GF-D8 (cell line): ENCODE measurements around the gene OBSL1.

Experiments
- DNase-seq: peaks from one replicate; lab custom pipeline; 2025; lab: John Stamatoyannopoulos, UW

OBSL1 gene

GRCh38 chr2:219549619-219550018 is 21.7 kb downstream of the OBSL1 start:
- no peak for DNase-seq

GRCh38 chr2:219548990-219549389 is 22.3 kb downstream of the OBSL1 start:
- no peak for DNase-seq

DNA sequence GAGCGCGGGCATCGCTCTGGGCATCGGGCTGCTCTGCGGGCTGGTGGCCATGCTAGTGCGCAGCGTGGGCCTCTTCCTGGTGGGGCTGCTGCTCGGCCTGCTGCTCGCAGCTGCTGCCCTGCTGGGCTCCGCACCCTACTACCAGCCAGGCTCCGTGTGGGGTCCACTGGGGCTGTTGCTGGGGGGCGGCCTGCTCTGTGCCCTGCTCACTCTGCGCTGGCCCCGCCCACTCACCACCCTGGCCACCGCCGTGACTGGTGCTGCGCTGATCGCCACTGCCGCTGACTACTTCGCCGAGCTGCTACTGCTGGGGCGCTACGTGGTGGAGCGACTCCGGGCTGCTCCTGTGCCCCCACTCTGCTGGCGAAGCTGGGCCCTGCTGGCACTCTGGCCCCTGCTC is 23.7 kb downstream of the OBSL1 start:
- no peak for DNase-seq

GRCh38 chr2:219545943-219546352 is 25.4 kb downstream of the OBSL1 start:
- no peak for DNase-seq

DNA sequence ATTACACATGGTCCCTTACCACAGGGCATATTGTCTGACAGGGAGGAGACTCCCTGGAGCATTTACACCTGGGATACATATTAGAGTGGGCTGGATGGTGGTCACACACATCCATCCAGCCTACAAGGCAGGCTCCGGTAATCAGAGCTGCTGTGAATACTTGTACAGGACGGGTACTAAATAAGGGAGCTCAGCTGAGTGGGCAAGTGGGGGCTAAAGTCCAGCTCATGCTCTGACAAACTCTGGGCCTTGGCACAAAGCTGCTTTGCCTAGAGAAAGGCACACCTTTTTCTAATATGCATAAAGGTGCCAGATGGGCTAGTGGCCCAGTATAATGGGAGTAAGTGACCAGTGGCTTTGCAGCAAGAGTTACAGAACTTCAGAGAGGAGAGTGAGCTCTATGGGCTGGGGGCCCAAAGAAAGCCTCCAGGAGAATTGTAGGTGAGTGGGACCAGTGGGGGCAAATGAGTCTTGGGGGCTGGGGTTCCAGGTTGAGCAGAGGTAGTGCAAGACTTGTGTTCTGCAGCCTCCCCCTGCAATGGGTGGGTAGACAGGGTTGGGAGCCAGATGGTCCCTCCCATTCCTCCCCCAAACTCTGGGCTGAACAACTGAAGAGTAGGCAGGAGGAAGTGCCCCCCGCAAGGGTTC is 25.9 kb downstream of the OBSL1 start:
- no peak for DNase-seq

GRCh38 chr2:219544567-219544966 is 26.8 kb downstream of the OBSL1 start:
- DNase-seq, result no peak

DNA sequence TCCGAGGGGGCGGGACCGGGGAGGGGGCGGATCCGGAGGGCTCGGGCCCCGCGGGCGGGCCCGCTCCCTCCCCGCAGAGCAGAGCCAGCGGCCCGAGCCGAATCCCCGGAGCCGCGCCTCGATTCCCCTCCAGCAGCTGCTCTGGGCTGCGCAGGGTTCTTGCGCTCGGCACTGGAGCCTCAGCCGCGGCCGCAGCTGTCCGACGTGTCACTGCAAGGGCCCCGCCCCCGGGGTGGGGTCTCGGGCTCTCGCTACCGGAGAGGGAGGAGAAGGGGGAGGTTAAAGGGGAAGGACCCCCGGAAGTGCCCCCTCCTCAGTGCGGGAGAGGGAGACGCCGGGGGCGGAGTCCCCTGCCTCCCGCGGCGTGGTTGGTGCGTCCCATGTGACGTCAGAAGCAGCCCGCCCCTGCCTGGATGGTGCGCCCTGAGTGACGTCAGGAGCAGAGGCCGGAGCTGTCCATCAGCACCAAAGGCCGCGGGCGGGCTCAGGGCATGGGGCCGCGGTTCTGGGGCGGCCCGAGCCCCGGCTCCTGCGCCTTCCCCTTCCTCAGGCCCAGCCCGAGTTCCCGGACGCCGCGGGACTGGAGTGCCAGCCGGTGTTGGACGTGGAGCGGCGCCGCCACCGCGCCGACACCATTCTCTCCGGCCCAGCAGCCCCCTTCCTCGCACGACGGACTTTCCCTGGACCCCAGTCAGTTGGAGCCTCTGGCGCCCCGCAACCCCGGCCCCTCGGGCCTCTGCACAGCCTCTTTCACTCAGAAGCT is 27.6 kb downstream of the OBSL1 start, which contains the start of the genes CHPF and TMEM198:
Gene CHPF, minus strand, starts transcription at position 214 of the 763 bp plus-strand sequence. CDS start 271 bp downstream, outside the sequence.
Gene TMEM198, plus strand, starts transcription at position 433 of the 763 bp plus-strand sequence. CDS start 700 bp downstream, outside the sequence.
- peak; percentile 3 for DNase-seq

DNA sequence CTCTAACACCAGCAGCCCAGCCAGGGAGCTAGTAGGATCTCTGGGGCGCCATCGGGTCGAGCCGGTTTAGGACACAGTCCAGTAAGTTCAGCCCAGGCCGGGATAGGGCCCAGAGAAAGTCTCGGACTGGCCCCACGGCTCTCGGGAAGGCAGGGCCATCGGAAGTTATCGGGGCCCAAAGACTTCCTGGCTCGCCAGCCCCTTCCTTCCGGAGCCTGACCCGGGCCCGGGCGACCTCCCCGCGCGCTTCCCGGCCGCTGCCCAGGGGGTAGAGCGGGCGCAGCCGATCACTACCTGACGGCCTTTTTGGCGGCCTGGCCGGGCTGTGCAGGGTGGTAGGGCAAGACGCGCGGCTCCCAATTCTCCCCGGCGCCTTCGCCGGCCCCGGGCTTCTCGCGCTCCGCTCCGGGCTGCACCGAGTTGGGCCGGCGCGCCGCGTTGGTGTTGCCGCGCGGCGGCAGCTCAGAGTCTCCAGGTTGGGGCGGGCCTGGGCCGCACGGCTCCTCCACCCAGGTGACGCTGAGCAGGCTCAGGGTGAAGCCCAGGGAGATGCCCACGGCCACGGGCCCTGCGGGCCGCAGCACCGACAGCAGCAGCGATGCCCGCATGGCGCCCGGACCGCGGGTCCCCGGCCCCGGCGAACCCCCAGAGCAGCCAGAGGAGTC is 28.3 kb downstream of the OBSL1 start:
- no peak for DNase-seq

- peak; percentile 19 for DNase-seq
Observed at GRCh38 chr2:219541611-219542180, 29.6 kb downstream of the OBSL1 start.

- DNase-seq, result no peak
Observed at GRCh38 chr2:219540784-219541504, 30.4 kb downstream of the OBSL1 start.

DNA sequence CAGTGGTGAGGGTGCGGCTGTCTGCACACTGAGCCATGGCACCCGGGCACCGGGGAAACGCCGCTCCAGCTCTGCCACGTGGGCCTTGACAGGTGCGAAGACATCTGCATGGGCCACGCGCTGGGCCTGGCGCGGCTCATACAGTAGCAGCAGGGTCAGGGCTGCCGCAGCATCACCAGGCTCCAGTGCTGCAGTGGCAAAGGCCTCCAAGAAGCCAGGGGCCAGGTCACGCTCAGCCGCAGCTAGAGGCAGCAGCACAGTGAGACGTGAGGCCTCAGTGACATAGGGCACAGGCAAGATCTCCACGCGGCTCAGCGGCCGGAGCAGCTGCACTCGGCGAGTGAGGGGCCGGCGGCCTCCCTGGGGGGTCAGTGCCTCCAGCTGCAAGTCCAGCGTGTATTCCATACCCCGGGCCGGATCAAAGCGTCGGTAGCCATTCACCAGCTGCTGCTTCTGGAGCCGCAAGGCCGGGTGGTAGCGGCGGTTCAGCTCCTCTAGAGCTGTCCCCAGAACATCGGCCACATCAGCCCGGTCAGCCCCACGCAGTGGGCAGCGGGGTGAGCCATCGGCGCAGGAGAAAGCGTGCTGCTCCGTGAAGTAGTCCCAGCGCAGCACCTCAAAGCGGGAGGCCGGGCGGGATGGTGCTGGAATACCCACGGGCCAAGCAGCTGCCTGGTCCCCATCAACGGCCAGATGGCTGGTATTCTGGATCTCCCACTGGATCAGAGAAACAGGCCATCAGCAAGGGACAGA is 31.2 kb downstream of the OBSL1 start:
- DNase-seq, result no peak

DNA sequence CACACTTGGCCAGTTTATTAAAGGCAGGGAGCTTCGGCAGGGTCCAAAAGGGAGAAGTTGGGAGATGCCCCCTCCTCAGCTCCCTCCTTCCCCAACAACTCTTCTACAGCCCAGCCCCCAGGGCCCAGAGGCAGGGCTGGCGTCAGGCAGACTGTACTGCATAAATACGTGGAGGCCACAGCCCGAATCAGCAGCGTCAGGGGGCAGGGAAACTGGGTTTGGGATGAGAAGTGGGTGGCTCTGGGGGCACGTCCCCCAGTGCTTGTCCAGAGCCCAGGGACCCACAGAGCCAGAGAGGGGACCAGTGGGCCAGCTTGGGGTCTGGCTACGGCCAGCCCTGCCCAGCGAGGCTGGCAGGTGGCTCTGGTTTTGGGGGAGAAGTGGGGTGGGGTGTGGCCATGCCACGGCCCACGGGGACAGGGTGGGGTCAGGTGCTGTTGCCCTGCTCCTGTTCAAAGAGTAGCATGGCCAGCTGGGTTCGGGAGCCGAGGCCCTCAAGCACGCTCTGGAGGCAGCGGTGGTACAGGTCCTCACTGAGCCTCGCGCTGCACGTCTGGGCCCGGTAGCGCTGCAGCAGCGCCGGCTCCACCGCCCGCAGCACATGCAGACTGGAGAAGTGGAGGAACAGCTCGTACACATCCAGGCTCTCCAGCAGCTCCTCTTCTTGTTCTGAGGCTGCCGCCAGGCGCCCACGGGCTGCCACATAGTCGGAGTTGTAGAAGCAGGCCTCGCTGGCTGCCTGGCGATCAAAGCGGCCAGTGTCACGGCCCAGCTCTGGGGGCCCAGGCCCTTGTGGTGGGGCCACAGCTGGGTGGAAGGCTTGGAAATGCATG is 32.2 kb downstream of the OBSL1 start:
- no peak for DNase-seq

- no peak for DNase-seq
Observed at GRCh38 chr2:219538504-219538951, 32.8 kb downstream of the OBSL1 start.

DNA sequence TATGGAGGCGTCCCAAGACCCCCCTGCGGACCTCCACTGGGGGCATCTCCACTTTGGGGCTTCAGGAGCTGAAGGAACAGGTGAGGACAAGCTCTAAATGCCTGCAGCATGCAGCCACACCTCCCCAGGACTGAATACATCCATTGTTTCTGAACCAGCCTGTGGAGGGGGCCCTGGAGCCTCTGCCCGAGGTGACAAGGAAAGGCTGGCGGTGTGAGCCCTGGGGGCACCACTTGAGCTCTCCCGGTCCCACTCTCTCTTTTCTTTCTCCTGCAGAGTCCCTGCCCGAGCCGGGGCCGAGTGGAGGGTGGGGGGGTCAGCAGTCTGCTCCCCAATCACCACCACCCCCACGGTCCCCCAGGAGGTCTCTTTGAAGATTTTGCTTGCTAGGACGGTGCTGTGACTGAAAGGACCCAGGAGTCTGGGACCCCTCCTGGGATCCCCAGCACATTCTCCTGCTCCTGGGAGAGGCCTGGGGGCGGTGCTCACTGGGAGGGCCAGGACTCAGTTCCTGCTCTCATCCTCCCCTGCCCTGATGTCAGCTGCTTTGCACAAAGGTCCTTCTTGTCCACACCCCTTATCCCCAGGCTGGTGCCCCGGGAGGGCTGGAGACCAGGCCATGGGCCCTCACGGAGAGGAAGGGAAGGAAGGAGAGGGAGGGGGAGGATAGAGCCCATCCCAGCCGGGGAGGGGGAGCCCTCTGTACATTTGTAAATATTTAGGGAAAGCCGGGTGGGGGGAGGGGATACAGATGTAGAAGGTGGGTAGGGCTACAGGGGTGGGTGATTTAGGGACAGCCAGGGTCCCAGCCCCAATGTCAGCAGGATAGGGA is 33.5 kb downstream of the OBSL1 start:
- no peak for DNase-seq

DNA sequence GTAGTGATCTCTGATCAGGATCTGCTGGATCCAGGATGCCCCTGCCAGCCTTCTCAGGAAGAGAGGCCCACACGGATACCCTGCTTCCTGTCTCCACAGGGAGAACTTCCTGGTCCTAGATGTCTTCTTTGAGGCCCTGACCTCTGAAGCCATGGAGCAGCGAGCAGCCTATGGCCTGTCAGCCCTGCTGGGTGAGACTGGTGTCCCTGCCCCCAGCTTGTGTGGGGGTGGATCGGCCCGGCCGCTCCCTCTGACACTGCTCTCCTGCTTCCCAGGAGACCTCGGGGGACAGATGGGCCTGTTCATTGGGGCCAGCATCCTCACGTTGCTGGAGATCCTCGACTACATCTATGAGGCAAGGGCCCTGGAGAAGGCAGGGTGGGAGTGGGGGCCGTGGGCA is 34.4 kb downstream of the OBSL1 start:
- DNase-seq, result no peak

DNA sequence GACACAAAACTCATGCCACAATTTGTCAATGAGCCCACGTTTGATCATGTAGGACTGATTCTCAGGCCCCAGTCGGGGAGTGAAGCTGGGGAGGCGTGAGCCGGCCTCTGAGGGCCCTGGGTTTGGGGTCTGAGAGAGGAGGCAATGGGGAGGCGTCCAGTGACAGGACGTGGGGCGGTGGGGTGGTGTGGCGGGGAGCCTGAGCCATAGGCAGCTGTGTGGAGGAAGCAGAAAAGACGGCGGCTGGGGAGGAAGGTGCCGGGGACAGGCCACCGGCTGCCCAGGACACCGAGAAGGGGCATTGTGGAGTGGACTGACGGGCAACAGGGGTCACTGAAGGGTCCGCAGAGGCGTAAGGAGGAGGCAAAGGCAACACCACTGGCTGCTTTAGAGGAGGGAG is 34.9 kb downstream of the OBSL1 start:
- no peak for DNase-seq

GRCh38 chr2:219533930-219534661 is 37.2 kb downstream of the OBSL1 start:
- DNase-seq, result no peak

GRCh38 chr2:219532378-219532649 is 39.0 kb downstream of the OBSL1 start:
- DNase-seq, result no peak
